CD4-positive, alpha-beta T cell treated with Interleukin-2 at 100 ng/mL for 4 hours (primary cell): ENCODE measurements around the gene ATP11B.
"Not testable (repeated sequence)": the region's sequence is repeated elsewhere in the genome, so short reads cannot be mapped to it uniquely, and the experiment has no call there.

Source experiments
- DNase-seq: peaks from one replicate; pipeline ENCODE4 v3.0.0-alpha.2; 2020; ENCODE audit warnings: low spot score

The ATP11B gene

GRCh38 chr3:182837855-182838454, 44.7 kb downstream of the ATP11B start:
- peak; percentile 12 for DNase-seq

DNA sequence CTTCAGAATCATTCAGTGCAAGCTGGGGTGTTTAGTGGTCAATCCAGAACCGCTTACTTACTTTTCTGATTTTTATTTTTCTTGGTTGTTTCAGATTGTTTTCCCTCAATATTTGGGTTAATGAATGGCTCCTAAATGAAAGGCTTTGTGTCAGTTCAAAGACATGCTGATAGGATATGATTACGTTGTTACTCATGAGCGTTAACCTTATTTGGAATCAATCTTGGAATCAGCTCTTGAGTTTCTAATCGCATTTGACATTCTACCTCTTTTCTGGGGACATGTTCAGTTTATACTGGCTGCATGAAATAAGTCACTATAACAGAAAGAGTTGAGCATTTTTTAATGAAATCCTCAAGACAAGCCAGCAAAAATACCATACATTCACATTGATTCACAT, 50.2 kb downstream of the ATP11B start:
- no peak for DNase-seq

GRCh38 chr3:182848906-182849305, 55.6 kb downstream of the ATP11B start:
- DNase-seq: no peak

GRCh38 chr3:182855076-182855475, 61.8 kb downstream of the ATP11B start:
- no peak for DNase-seq

GRCh38 chr3:182861348-182861747, 68.0 kb downstream of the ATP11B start:
- DNase-seq: no peak

GRCh38 chr3:182862159-182862860, 69.0 kb downstream of the ATP11B start:
- no peak for DNase-seq

- DNase-seq: no peak
Measured at GRCh38 chr3:182869059-182869458, 75.8 kb downstream of the ATP11B start.

GRCh38 chr3:182870917-182871316, 77.6 kb downstream of the ATP11B start:
- not testable (repeated sequence) for DNase-seq

- no peak for DNase-seq
Measured at GRCh38 chr3:182879031-182879611, 85.8 kb downstream of the ATP11B start.

- DNase-seq: no peak
Measured at GRCh38 chr3:182886497-182886896, 93.2 kb downstream of the ATP11B start.

- DNase-seq: no peak
Measured at GRCh38 chr3:182889948-182890629, 96.8 kb downstream of the ATP11B start.

GRCh38 chr3:182891364-182891763, 98.1 kb downstream of the ATP11B start:
- DNase-seq: no peak

DNA sequence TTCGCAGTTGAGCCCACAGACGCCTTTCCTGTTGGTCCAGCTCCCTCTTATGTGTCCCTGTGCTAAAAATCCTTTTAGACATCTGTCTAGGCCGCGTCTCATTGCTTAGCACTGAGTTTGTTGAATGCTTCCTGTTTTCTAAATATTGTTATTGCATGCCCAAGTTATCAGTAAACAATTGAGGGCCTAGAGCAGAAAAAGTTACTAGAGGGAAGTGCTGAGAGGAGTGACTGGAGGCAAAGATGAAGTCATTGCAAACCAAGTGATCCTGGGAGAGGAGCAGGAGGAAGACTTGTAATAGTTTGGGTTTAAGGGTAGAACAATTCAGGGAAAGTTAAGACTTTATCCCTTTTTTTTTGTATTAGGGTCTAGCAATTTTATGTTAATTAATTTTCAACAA, 98.9 kb downstream of the ATP11B start:
- DNase-seq: no peak

DNA sequence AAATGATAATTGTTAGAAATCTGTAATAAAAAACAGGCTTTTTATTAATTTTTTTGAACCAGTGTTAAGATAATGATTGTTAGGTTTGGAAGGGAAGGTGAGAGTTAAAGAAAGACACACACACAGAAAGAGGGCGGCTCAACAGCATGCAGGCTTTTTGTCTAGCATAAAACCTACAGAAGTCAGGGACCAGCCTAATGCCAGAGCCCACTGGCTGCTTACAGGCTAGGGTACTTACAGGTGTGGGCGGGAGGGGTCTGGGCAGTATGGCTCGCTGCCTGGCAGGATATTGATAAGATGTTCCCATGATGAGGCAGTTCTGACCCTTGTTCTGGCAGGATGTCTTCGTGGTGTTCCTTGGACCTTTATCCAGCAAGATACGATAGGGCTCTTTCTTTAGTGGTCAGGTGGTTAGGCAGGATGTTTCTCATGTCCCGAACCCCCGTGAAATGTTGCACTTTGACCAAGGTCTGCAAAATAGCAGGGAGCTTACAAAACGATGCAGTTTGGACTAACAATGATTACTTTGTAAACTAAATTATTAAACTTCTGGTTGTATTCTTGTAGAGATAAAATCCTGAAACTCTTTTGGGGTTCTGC, 102.3 kb downstream of the ATP11B start:
- DNase-seq: no peak

GRCh38 chr3:182896553-182896952, 103.2 kb downstream of the ATP11B start:
- DNase-seq: no peak

DNA sequence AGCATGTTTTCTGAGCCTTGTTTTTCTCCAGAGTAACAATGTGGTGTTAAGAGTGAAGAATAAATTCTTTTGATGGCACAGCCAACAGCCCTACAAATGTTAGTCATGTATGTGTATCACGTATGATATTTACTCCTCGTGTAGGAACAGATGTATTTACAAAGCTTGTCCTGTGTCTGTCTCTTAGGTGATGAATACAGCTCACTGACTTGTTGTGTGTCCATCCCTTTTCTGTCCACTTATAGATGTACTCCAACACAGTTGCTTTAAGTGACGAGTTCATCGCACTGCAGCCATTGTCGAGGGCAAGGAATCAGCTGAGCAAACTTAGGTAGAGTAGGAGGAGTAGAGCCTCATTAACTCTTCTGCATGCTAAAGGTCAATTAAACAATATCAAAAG, 108.9 kb downstream of the ATP11B start:
- no peak for DNase-seq

DNA sequence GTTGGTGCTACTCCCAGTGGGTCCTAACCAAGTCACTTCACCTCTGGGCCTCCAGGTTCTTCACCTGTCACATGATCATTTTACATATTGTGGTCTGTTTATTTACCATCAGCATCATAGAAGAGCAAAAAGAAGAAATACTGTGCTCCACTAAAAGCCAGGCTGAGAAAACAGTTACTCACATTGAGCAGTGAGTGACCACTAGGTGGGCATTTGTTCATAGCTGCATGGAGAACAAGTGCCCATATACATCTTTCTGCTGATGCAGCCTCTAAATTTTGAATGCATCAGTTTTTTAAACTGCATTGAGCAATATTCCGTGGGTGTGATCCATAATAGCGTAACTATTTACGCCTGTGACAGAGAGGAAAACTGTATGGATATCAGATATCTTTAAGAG, 110.9 kb downstream of the ATP11B start:
- DNase-seq: no peak

DNA sequence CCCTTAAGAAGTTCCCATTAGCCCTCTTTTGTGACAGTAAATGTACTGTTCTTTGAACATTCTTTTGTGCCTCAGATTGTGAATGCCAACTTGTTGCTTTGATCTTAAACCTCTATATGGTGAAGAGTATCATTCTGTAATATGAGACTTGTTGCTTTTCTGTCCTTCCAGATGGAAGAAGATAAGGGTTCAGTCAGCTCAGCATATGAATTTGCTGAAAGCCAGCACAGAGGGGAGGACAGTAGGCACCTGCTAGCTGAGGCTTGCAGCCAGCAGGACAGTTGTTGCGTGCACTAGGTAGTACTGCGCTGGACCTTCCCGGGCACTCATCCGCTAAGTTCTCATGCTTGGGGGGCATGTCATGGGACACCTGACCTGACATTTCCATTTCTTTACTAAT, 112.3 kb downstream of the ATP11B start:
- DNase-seq: no peak

DNA sequence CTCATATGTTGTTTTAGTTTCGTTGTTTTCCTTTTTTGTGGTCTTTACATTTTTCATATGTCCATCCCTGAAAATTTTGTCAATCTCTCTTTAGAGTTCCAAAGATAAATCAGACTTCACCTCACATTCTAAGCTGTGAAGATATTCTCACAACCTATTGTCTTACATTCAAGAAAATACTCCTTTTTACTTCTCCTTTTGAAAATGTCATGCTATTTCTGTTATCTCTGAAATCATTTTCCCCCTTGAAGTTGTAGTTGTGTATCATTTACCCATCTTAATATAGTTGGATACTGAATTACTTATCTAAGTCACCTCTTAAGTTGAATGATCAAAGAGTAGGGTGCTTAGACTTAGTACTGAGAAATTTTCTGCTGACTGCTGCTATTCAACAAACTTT, 112.7 kb downstream of the ATP11B start:
- no peak for DNase-seq

GRCh38 chr3:182908471-182908870, 115.2 kb downstream of the ATP11B start:
- no peak for DNase-seq

- DNase-seq: peak; percentile 27
Measured at GRCh38 chr3:182909318-182910040, 116.2 kb downstream of the ATP11B start.
